Lung (tissue), 12 donors: ENCODE results near the gene AMZ1. TPM values are rescaled to one million over a fixed set of nuclear protein-coding genes. Genes with fewer than 3 reads are reported as not detected.

Experiments
- ATAC-seq: fragments of 200-7000 bp; cut with Tn5 transposase; one replicate; pipeline ENCODE4 v1.9.1; 2020; ENCODE audit warnings: moderate number of reproducible peaks; ENCODE audit not compliant: insufficient read depth, low FRiP score
- DNase-seq, 3 donors: peaks; one replicate each; pipeline ENCODE4 v3.0.0-alpha.2; 2013 to 2017
- H3K27ac ChIP-seq, 2 donors: one replicate each; pipeline ENCODE4 v1.5.1; 2013; ENCODE audit warnings: mild to moderate bottlenecking in 2 of 2, moderate library complexity in 2 of 2, control low read depth in 1 of 2, inconsistent platforms in 1 of 2, low read depth in 1 of 2, low read length in 1 of 2
- H3K27me3 ChIP-seq, 3 donors: one replicate each; pipeline ENCODE4 v1.5.1; 2013; ENCODE audit warnings: low read length in 2 of 3; ENCODE audit not compliant: control insufficient read depth in 3 of 3, insufficient read depth in 3 of 3
- H3K36me3 ChIP-seq, 4 donors: one replicate each; pipeline ENCODE4 v1.5.1; 2013; ENCODE audit warnings: low read length in 4 of 4, mild to moderate bottlenecking in 1 of 4, moderate library complexity in 1 of 4; ENCODE audit not compliant: control insufficient read depth in 4 of 4, insufficient read depth in 4 of 4
- H3K4me1 ChIP-seq, 5 donors: one replicate each; pipeline ENCODE4 v1.5.1; 2013; ENCODE audit warnings: low read length in 5 of 5, mild to moderate bottlenecking in 2 of 5, moderate library complexity in 1 of 5; ENCODE audit not compliant: control insufficient read depth in 5 of 5, insufficient read depth in 5 of 5
- H3K4me3 ChIP-seq: one replicate; pipeline ENCODE4 v1.5.1; 2013; ENCODE audit warnings: mild to moderate bottlenecking, control low read depth, moderate library complexity
- H3K9ac ChIP-seq, 2 donors: one replicate each; pipeline ENCODE4 v1.5.1; 2013; ENCODE audit warnings: low read length in 2 of 2, control low read depth in 1 of 2; ENCODE audit not compliant: insufficient read depth in 1 of 2
- H3K9me3 ChIP-seq, 4 donors: one replicate each; pipeline ENCODE4 v1.5.1; 2013; ENCODE audit warnings: low read length in 3 of 4, mild to moderate bottlenecking in 1 of 4, moderate library complexity in 1 of 4; ENCODE audit not compliant: control insufficient read depth in 4 of 4, insufficient read depth in 3 of 4
- CTCF ChIP-seq: IDR thresholded peaks from 2 replicates; pipeline ENCODE4 v1.5.1; 2012; ENCODE audit warnings: mild to moderate bottlenecking; ENCODE audit errors: control extremely low read depth, extremely low read depth
- WGBS, 2 donors: extraction: QIAGEN DNeasy Blood & Tissue Kit; methylation state at CpG; one replicate each; pipeline ENCODE4 v1.1.7; 2013; 5-methylcytosine and 5-hydroxymethylcytosine counted together
- polyA plus RNA-seq, 2 donors: library from polyadenylated mRNA; stranded (reverse); fragments of 200-250 nt; gene quantifications; one replicate each; pipeline ENCODE4 v1.2.1, GENCODE V29; 2013
- total RNA-seq, 2 donors: library from RNA; depleted of rRNA in 1 of 2; stranded (reverse); fragments of >200 nt in 1 of 2; gene quantifications; one replicate each; pipeline ENCODE4 v1.2.1, GENCODE V29; 2014 to 2021
- donor health status: control.
- donor health status: control.
- donor health status: Bipolar disorder and iron deficiency.
- donor health status: healthy.
- donor health status: DM: yes; HTN: yes; CAD: no.

AMZ1 gene
- total and polyA plus RNA-seq, 4 donors: 0.13 to 8.3 (median 0.52) TPM

- no peak for DNase-seq
These were observed 73.2 kb downstream of the AMZ1 start for GRCh38 chr7:2761131-2761624.

GRCh38 chr7:2761801-2762497 is 73.9 kb downstream of the AMZ1 start:
- 91 to 94% methylated on average over 29 of the region's 29 CpGs for WGBS, 2 donors
- TF ChIP-seq CTCF: no peak
- ATAC-seq: no peak
- DNase-seq: no peak
- no peaks in the 10 kb centered on the region for H3K9me3 ChIP-seq
- H3K4me3 ChIP-seq: no peak overlapping the region
- peak overlapping the region; percentile 75 to 91 for H3K27ac ChIP-seq
- H3K9ac ChIP-seq: no peak overlapping the region
- peaks cover 3 to 35% (median 16%) of the 10 kb centered on the region in 5 donors for H3K4me1 ChIP-seq
- no peaks in the 10 kb centered on the region for H3K27me3 ChIP-seq
- peaks cover 0 to 3% (median 1%) of the 10 kb centered on the region in 4 donors for H3K36me3 ChIP-seq

More at GRCh38 chr7:2761131-2761624, 73.2 kb downstream of the AMZ1 start:
- no peak for TF ChIP-seq CTCF
- Histone ChIP-seq H3K27me3 (no peaks in the 10 kb centered on the region), H3K4me1 (peaks cover 3 to 35% (median 16%) of the 10 kb centered on the region in 5 donors), H3K27ac (peak overlapping the region; percentile 23 to 46), H3K9ac (no peak overlapping the region), H3K36me3 (peaks cover 0 to 6% (median 1%) of the 10 kb centered on the region in 4 donors), H3K9me3 (no peaks in the 10 kb centered on the region), H3K4me3 (no peak overlapping the region)
- WGBS, 2 donors: 92 to 94% methylated on average over 19 of the region's 19 CpGs
- ATAC-seq: no peak

- TF ChIP-seq CTCF: no peak
- H3K4me1 ChIP-seq: peaks cover 0 to 35% (median 14%) of the 10 kb centered on the region in 5 donors
- H3K36me3 ChIP-seq: peaks cover 0 to 3% (median 1%) of the 10 kb centered on the region in 4 donors
- H3K9me3 ChIP-seq: no peaks in the 10 kb centered on the region
- H3K27ac ChIP-seq: peak overlapping the region; percentile 75 to 91
- no peak overlapping the region for H3K4me3 ChIP-seq
- DNase-seq: peak in 1 of 3 donors; percentile 25
- ATAC-seq: no peak
- H3K9ac ChIP-seq: peak overlapping the region in 1 of 2 donors; percentile 34
- H3K27me3 ChIP-seq: no peaks in the 10 kb centered on the region
- 72 to 89% methylated on average over 6 of the region's 6 CpGs for WGBS, 2 donors
These were observed 75.6 kb downstream of the AMZ1 start for GRCh38 chr7:2763597-2763996.
